GM12891 (cell line): ENCODE results near the gene C1GALT1.

Source experiments
- PAX5 ChIP-seq: IDR thresholded peaks from 2 replicates; pipeline ENCODE4 v1.6.1; 2011; ENCODE audit warnings: low read length, moderate library complexity, mild to moderate bottlenecking; ENCODE audit not compliant: insufficient read depth, severe bottlenecking
- POLR2A ChIP-seq: IDR thresholded peaks from 2 replicates; pipeline ENCODE4 v1.6.1; 2011; ENCODE audit warnings: low read depth, low read length, control low read depth
- POLR2AphosphoS5 ChIP-seq: IDR thresholded peaks from 2 replicates; pipeline ENCODE4 v1.6.1; 2011; ENCODE audit warnings: low read depth, low read length, control low read depth
- POU2F2 ChIP-seq: IDR thresholded peaks from 2 replicates; pipeline ENCODE4 v1.6.1; 2011; ENCODE audit warnings: low read depth, mild to moderate bottlenecking, control low read depth, low read length, moderate library complexity
- TAF1 ChIP-seq: IDR thresholded peaks from 2 replicates; pipeline ENCODE4 v1.6.1; 2011; ENCODE audit warnings: low read depth, low read length, control low read depth

DNA sequence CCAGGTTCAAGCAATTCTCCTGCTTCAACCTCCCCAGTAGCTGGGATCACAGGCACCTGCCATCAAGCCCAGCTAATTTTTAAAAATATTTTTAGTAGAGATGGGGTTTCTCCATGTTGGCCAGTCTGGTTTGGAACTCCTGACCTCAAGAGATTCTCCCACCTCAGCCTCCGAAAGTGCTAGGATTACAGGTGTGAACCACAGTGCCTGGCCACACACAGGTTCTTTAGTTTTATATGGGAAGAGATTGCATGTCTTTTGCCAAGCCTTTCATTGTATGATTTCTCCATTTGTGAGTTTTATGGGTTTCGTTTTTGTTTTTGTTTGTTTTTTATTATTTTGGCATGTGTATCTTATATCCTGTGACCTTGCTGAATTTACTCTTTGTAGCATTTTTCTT lies 40.9 kb downstream of the C1GALT1 start:
- TF ChIP-seq POLR2A (no peak), POLR2AphosphoS5 (no peak), TAF1 (no peak), POU2F2 (no peak), PAX5 (no peak)
